H1 (cell line): ENCODE results near the gene KCNQ2. TPM values are rescaled to one million over a fixed set of nuclear protein-coding genes. Genes with fewer than 3 reads are reported as not detected.
A peak's percentile ranks its signal among the peaks of the same experiment; 100 is the strongest.

Experiments
- CTCF ChIA-PET: fragments of 300-600 bp; sonication (Branson Sonifier 250); formaldehyde crosslinking; loops from one replicate; lab custom pipeline; 2021; ENCODE audit not compliant: partially characterized antibody; lab: Charles Lee
- POLR2A ChIA-PET: fragments of 300-600 bp; sonication (Branson Sonifier 250); formaldehyde crosslinking; loops from one replicate; lab custom pipeline; 2021; ENCODE audit warnings: inconsistent platforms; ENCODE audit not compliant: partially characterized antibody; lab: Charles Lee
- DNase-seq, 2 experiments: peaks; one replicate each; pipeline versions ENCODE4 v3.0.0 to v3.0.0-alpha.2; 2010 to 2022; ENCODE audit warnings: low spot score in 2 of 2, low read depth in 1 of 2, mixed read lengths in 1 of 2
- FAIRE-seq: peaks from 2 replicates; lab custom pipeline; 2011; peaks lifted over from hg19 to GRCh38; lab: Jason Lieb, UNC
- H2AFZ ChIP-seq: 2 replicates; pipeline ENCODE4 v1.8.1; 2012; ENCODE audit warnings: low read length, inconsistent platforms
- H2AK5ac ChIP-seq: 2 replicates; pipeline ENCODE4 v1.6.1; 2013; ENCODE audit warnings: low read depth, low read length
- H2BK120ac ChIP-seq: replicated peaks from 2 replicates; pipeline ENCODE3; 2013; ENCODE audit warnings: low read depth, low read length, inconsistent platforms
- H2BK12ac ChIP-seq: 2 replicates; pipeline ENCODE4 v1.6.1; 2013; ENCODE audit warnings: low read depth, low read length
- H2BK15ac ChIP-seq: 2 replicates; pipeline ENCODE4 v1.6.1; 2013; ENCODE audit warnings: low read length
- H2BK20ac ChIP-seq: 2 replicates; pipeline ENCODE4 v1.6.1; 2013; ENCODE audit warnings: low read length
- H2BK5ac ChIP-seq: 2 replicates; pipeline ENCODE4 v1.6.1; 2013; ENCODE audit warnings: low read depth, low read length
- H3K14ac ChIP-seq: 2 replicates; pipeline ENCODE4 v1.6.1; 2013; ENCODE audit warnings: inconsistent platforms; ENCODE audit not compliant: insufficient read length
- H3K18ac ChIP-seq: 2 replicates; pipeline ENCODE4 v1.6.1; 2013; ENCODE audit warnings: low read length; ENCODE audit errors: extremely low read depth
- H3K23ac ChIP-seq: 2 replicates; pipeline ENCODE4 v1.6.1; 2013; ENCODE audit warnings: inconsistent platforms; ENCODE audit not compliant: insufficient read length
- H3K23me2 ChIP-seq: 2 replicates; pipeline ENCODE4 v1.6.1; 2013; ENCODE audit warnings: low read depth, low read length
- H3K27ac ChIP-seq: 2 replicates; pipeline ENCODE4 v1.6.1; 2011; ENCODE audit warnings: low read depth, low read length, inconsistent platforms
- H3K27me3 ChIP-seq, 4 experiments: replicated peaks in 1 of 4; 1 replicate in 1 of 4; 2 replicates in 3 of 4; pipeline versions ENCODE4 v1.6.1 to v1.8.1; 2011 to 2013; ENCODE audit warnings: low read length in 3 of 4, mild to moderate bottlenecking in 3 of 4, inconsistent platforms in 2 of 4, mixed read lengths in 2 of 4, moderate library complexity in 1 of 4; ENCODE audit not compliant: control insufficient read depth in 3 of 4, insufficient read depth in 3 of 4; ENCODE audit errors: extremely low read depth in 1 of 4
- H3K36me3 ChIP-seq, 4 experiments: 2 replicates each; pipeline versions ENCODE4 v1.6.1 to v1.8.1; 2011 to 2013; ENCODE audit warnings: mild to moderate bottlenecking in 4 of 4, low read length in 3 of 4, moderate library complexity in 2 of 4, control low read depth in 1 of 4, inconsistent platforms in 1 of 4; ENCODE audit not compliant: insufficient read depth in 4 of 4, control insufficient read depth in 2 of 4
- H3K4ac ChIP-seq: replicated peaks from 2 replicates; pipeline ENCODE3; 2013; ENCODE audit warnings: low read length, low read depth, mixed read lengths, inconsistent platforms; ENCODE audit not compliant: insufficient read length
- H3K4me1 ChIP-seq, 4 experiments: replicated peaks in 1 of 4; 1 replicate in 1 of 4; 2 replicates in 3 of 4; pipeline versions ENCODE4 v1.6.1 to v1.8.1; 2011 to 2013; ENCODE audit warnings: low read length in 3 of 4, inconsistent platforms in 2 of 4, mixed read lengths in 1 of 4; ENCODE audit not compliant: insufficient read depth in 4 of 4, control insufficient read depth in 3 of 4
- H3K4me2 ChIP-seq, 2 experiments: 2 replicates each; pipeline versions ENCODE4 v1.6.1 to v1.8.1; 2011 to 2013; ENCODE audit warnings: low read depth in 2 of 2, low read length in 2 of 2, control low read depth in 1 of 2, inconsistent platforms in 1 of 2, mild to moderate bottlenecking in 1 of 2; ENCODE audit not compliant: insufficient read depth in 1 of 2
- H3K4me3 ChIP-seq, 4 experiments: fragments of 200-600, 300-600 bp in 1 of 4; sonication (generic), shearing (Covaris generic), sonication (Bioruptor Twin) in 1 of 4; 2 replicates each; pipeline versions ENCODE4 v1.5.1 to v1.8.1; 2011 to 2016; ENCODE audit warnings: low read length in 4 of 4, low read depth in 3 of 4, control low read depth in 2 of 4, inconsistent platforms in 2 of 4, mild to moderate bottlenecking in 2 of 4, mixed read lengths in 1 of 4, moderate library complexity in 1 of 4; ENCODE audit not compliant: insufficient read depth in 2 of 4; ENCODE audit errors: extremely low read depth in 1 of 4
- H3K56ac ChIP-seq: replicated peaks from 2 replicates; pipeline ENCODE3; 2013; ENCODE audit warnings: low read depth, mild to moderate bottlenecking, mixed read lengths, low read length, inconsistent platforms; ENCODE audit not compliant: insufficient read length
- H3K79me1 ChIP-seq: 2 replicates; pipeline ENCODE4 v1.6.1; 2013; ENCODE audit warnings: low read depth, low read length, control low read depth
- H3K79me2 ChIP-seq, 2 experiments: 2 replicates each; pipeline versions ENCODE4 v1.6.1 to v1.8.1; 2012 to 2013; ENCODE audit warnings: low read length in 2 of 2, mild to moderate bottlenecking in 2 of 2, inconsistent platforms in 1 of 2; ENCODE audit not compliant: insufficient read depth in 2 of 2, control insufficient read depth in 1 of 2
- H3K9ac ChIP-seq, 4 experiments: replicated peaks in 1 of 4; 1 replicate in 1 of 4; 2 replicates in 3 of 4; pipeline versions ENCODE4 v1.6.1 to v1.8.1; 2011 to 2013; ENCODE audit warnings: low read depth in 3 of 4, low read length in 3 of 4, control low read depth in 2 of 4, mild to moderate bottlenecking in 2 of 4, moderate library complexity in 2 of 4, inconsistent platforms in 1 of 4; ENCODE audit errors: extremely low read depth in 1 of 4
- H3K9me3 ChIP-seq, 2 experiments: 2 replicates each; pipeline versions ENCODE4 v1.6.1 to v1.8.1; 2012 to 2013; ENCODE audit warnings: mild to moderate bottlenecking in 2 of 2, moderate library complexity in 2 of 2, control low read depth in 1 of 2, inconsistent platforms in 1 of 2, low read depth in 1 of 2, low read length in 1 of 2, mixed read lengths in 1 of 2; ENCODE audit not compliant: insufficient read depth in 2 of 2
- H4K20me1 ChIP-seq, 2 experiments: replicated peaks in 1 of 2; 2 replicates each; pipeline versions ENCODE3 to v1.8.1; 2011 to 2013; ENCODE audit warnings: inconsistent platforms in 2 of 2, low read length in 2 of 2, mild to moderate bottlenecking in 1 of 2; ENCODE audit not compliant: insufficient read depth in 2 of 2, control insufficient read depth in 1 of 2
- H4K5ac ChIP-seq: 2 replicates; pipeline ENCODE4 v1.6.1; 2013; ENCODE audit warnings: low read length, low read depth, mixed read lengths, inconsistent platforms; ENCODE audit not compliant: insufficient read length
- H4K8ac ChIP-seq: 2 replicates; pipeline ENCODE4 v1.8.0; 2013; ENCODE audit warnings: mild to moderate bottlenecking, moderate library complexity, low read length, inconsistent platforms; ENCODE audit not compliant: insufficient read depth; ENCODE audit errors: extremely low read depth
- H4K91ac ChIP-seq: replicated peaks from 2 replicates; pipeline ENCODE3; 2013; ENCODE audit warnings: low read length, mixed read lengths, inconsistent platforms; ENCODE audit not compliant: insufficient read length
- CHD1 ChIP-seq: IDR thresholded peaks from 2 replicates; pipeline ENCODE4 v1.6.1; 2012; ENCODE audit warnings: low read depth, low read length, improper control_type of control experiment
- CTCF ChIP-seq, 3 experiments: IDR thresholded peaks; 1 replicate in 2 of 3; 2 replicates in 1 of 3; pipeline versions ENCODE4 v1.5.1 to v1.6.1; 2011; ENCODE audit warnings: low read length in 3 of 3, mild to moderate bottlenecking in 3 of 3, inconsistent platforms in 2 of 3, low read depth in 1 of 3, moderate library complexity in 1 of 3; ENCODE audit not compliant: insufficient read depth in 1 of 3; ENCODE audit errors: control extremely low read depth in 1 of 3
- POLR2A ChIP-seq, 2 experiments: IDR thresholded peaks; 1 replicate in 1 of 2; 2 replicates in 1 of 2; pipeline ENCODE4 v1.6.1; 2011; ENCODE audit warnings: low read depth in 2 of 2, low read length in 2 of 2, mild to moderate bottlenecking in 2 of 2; ENCODE audit errors: control extremely low read depth in 1 of 2
- YY1 ChIP-seq: IDR thresholded peaks from 2 replicates; pipeline ENCODE4 v1.6.1; 2011; ENCODE audit warnings: low read depth, mild to moderate bottlenecking, low read length
- WGBS, 2 experiments: shearing (Covaris generic) in 1 of 2; methylation state at CpG; one replicate each; pipeline versions ENCODE4 v1.1.6 to v1.1.7; 2013 to 2015; ENCODE audit warnings: low lambda C conversion rate in 2 of 2, mixed read lengths in 2 of 2, inconsistent platforms in 1 of 2, low coverage in 1 of 2, missing lambda C conversion rate in 1 of 2; ENCODE audit not compliant: insufficient replicate concordance in 2 of 2, insufficient coverage in 1 of 2, insufficient read length in 1 of 2; ENCODE audit errors: extremely low coverage in 1 of 2, missing lambda C conversion rate in 1 of 2; 5-methylcytosine and 5-hydroxymethylcytosine counted together
- polyA plus RNA-seq, 7 experiments: library from polyadenylated mRNA; depleted of rRNA in 3 of 7; stranded (reverse) in 5 of 7; unstranded in 2 of 7; fragments of >200 nt in 5 of 7; fragments of 200-250 nt in 2 of 7; gene quantifications; 1 replicate in 5 of 7; 2 replicates in 1 of 7; 4 replicates in 1 of 7; pipeline versions ENCODE4 v1.2.1 to v1.2.3, GENCODE V29; 2011 to 2013; ENCODE audit warnings: missing spikeins in 2 of 7, mixed read lengths in 2 of 7
- total RNA-seq: library from RNA; stranded (reverse); fragmentation: NEBNext Ultra II Directional; extraction: Animal tissue kit (Norgen Biotek cat#: 25700); gene quantifications from 2 replicates; pipeline ENCODE4 v1.2.1, GENCODE V29; 2021

KCNQ2 gene
- total and polyA plus RNA-seq, 2 of the 8 experiments (the other 6 are each of a cell fraction or from before 2014, with no cell fraction given), result 82.6 to 243 TPM

GRCh38 chr20:63408684-63409046 is 63.8 kb downstream of the KCNQ2 start:
- no peaks in the 10 kb centered on the region for H3K36me3 ChIP-seq
- no peak overlapping the region for H3K23ac ChIP-seq
- no peak overlapping the region for H3K4me3 ChIP-seq
- no peak for DNase-seq
- no peak overlapping the region for H3K9ac ChIP-seq
- no peak for FAIRE-seq
- H3K4me2 ChIP-seq, result no peak overlapping the region; a peak in 1 of 4 replicates
- no peak overlapping the region for H4K5ac ChIP-seq
- H2BK20ac ChIP-seq, result no peak overlapping the region
- H2AK5ac ChIP-seq, result peak overlapping the region; percentile 97; the same call in 1 of the 2 replicates
- H3K56ac ChIP-seq, result no peak overlapping the region
- 95% methylated on average over 16 of the region's 21 CpGs; no CpG with 5 or more reads in 1 of the 2 experiments for WGBS, 2 experiments
- no peak overlapping the region for H3K18ac ChIP-seq
- CTCF ChIA-PET, result interaction anchor here (1.2 to 2.5 kb wide), 6 partner anchors 8 to 99 kb away, joined by 3 to 15 read pairs (median 5); no protein-coding TSS in a partner anchor
- H2BK5ac ChIP-seq, result 0 out of 2 replicates have a peak overlapping the region, but pooled peaks have one; percentile 80
- H3K14ac ChIP-seq, result no peak overlapping the region
- H3K9me3 ChIP-seq, result no peaks in the 10 kb centered on the region
- H3K23me2 ChIP-seq, result peaks cover 4% of the 10 kb centered on the region; the same call in 1 of the 2 replicates
- H2BK120ac ChIP-seq, result no peak overlapping the region
- H3K79me1 ChIP-seq, result no peaks in the 10 kb centered on the region
- peaks cover under 1 to 20% (median 11%) of the 10 kb centered on the region in 4 experiments; a peak in 5 of 7 replicates for H3K4me1 ChIP-seq
- H3K4ac ChIP-seq, result no peak overlapping the region
- no peak overlapping the region for H3K27ac ChIP-seq
- no peaks in the 10 kb centered on the region for H4K20me1 ChIP-seq
- no peak overlapping the region; the same call in 1 of the 2 replicates for H2BK15ac ChIP-seq
- peak overlapping the region; percentile 17 for H4K91ac ChIP-seq
- peak overlapping the region; percentile 59 for H4K8ac ChIP-seq
- no peak overlapping the region for H2BK12ac ChIP-seq
- H3K27me3 ChIP-seq, result no peaks in the 10 kb centered on the region
- H3K79me2 ChIP-seq, result no peaks in the 10 kb centered on the region
- POLR2A ChIA-PET, result interaction anchor here (1.1 kb wide), 1 partner anchor 117 kb away, joined by 3 read pairs; no protein-coding TSS in a partner anchor
- no peak overlapping the region for H2AFZ ChIP-seq
- TF ChIP-seq YY1, result no peak
- no peak for TF ChIP-seq CTCF (IDR thresholded peaks at IDR 0.05; ENCODE audit: control extremely low read depth in 1 of 3, insufficient read depth in 1 of 3, low read depth in 1 of 3, low read length in 3 of 3)
- no peak for TF ChIP-seq CHD1
- TF ChIP-seq POLR2A (IDR thresholded peaks at IDR 0.05; ENCODE audit: control extremely low read depth in 1 of 2, low read depth in 2 of 2, low read length in 2 of 2), result no peak
